K562 (cell line): ENCODE results near the gene PPP1R15A. TPM values are rescaled to one million over a fixed set of nuclear protein-coding genes. Genes with fewer than 3 reads are reported as not detected.

Source experiments
- ATAC-seq: fragments of 200-7000 bp; cut with Tn5 transposase; 3 replicates; pipeline ENCODE4 v1.9.1; 2020; ENCODE audit warnings: moderate library complexity
- BruUV-seq: library from RNA; stranded (reverse); fragments of 400-500 nt; replicated peaks from 2 replicates; lab custom pipeline; 2021; lab: Mats Ljungman, UMichigan
- CTCF ChIA-PET: fragments of 300-600 bp; formaldehyde crosslinking; extraction: SDS; loops from one replicate; lab custom pipeline; 2021; ENCODE audit warnings: low intra/inter-chr PET ratio; lab: Yijun Ruan, JAX
- POLR2A ChIA-PET: fragments of 300-600, 350-650 bp; sonication (Branson Sonifier 250); formaldehyde crosslinking; extraction: SDS; loops from one replicate; lab custom pipeline; 2021; ENCODE audit warnings: antibody characterized with exemption, inconsistent platforms; lab: Yijun Ruan, JAX
- DNase-seq, 4 experiments: peaks; one replicate each; pipeline versions ENCODE4 v3.0.0 to v3.0.0-alpha.2; 2011 to 2018; ENCODE audit warnings: low spot score in 3 of 4, mixed read lengths in 3 of 4; ENCODE audit errors: extremely low read depth in 1 of 4
- FAIRE-seq: peaks from 2 replicates; lab custom pipeline; 2011; peaks lifted over from hg19 to GRCh38; lab: Jason Lieb, UNC
- H2AFZ ChIP-seq: 2 replicates; pipeline ENCODE4 v1.6.0; 2011; ENCODE audit warnings: low read depth, low read length, control low read depth, inconsistent platforms
- H3K27ac ChIP-seq: fragments of 200-600 bp; 3 replicates; pipeline ENCODE4 v1.8.0; 2011; ENCODE audit warnings: low read depth, mild to moderate bottlenecking, control low read depth, inconsistent platforms, low read length, moderate library complexity, mixed read lengths; ENCODE audit errors: extremely low read depth
- H3K27me3 ChIP-seq, 2 experiments: fragments of 300-600 bp in 1 of 2; 2 replicates in 1 of 2; 3 replicates in 1 of 2; pipeline versions ENCODE4 v1.6.0 to v1.8.0; 2011; ENCODE audit warnings: inconsistent platforms in 2 of 2, low read length in 2 of 2, mild to moderate bottlenecking in 1 of 2, mixed read lengths in 1 of 2, moderate library complexity in 1 of 2; ENCODE audit not compliant: control insufficient read depth in 2 of 2, insufficient read depth in 2 of 2
- H3K36me3 ChIP-seq: fragments of 300-600 bp; 3 replicates; pipeline ENCODE4 v1.8.0; 2011; ENCODE audit warnings: mild to moderate bottlenecking, low read length, inconsistent platforms; ENCODE audit not compliant: control insufficient read depth, insufficient read depth
- H3K4me1 ChIP-seq, 2 experiments: fragments of 200-600 bp in 1 of 2; replicated peaks in 1 of 2; 2 replicates in 1 of 2; 3 replicates in 1 of 2; pipeline versions ENCODE4 v1.5.1 to v1.8.0; 2011; ENCODE audit warnings: inconsistent platforms in 2 of 2, low read length in 2 of 2, mild to moderate bottlenecking in 1 of 2, mixed read lengths in 1 of 2, moderate library complexity in 1 of 2; ENCODE audit not compliant: control insufficient read depth in 2 of 2, insufficient read depth in 2 of 2
- H3K4me2 ChIP-seq: 2 replicates; pipeline ENCODE4 v1.6.1; 2011; ENCODE audit warnings: low read length, control low read depth, inconsistent platforms, mixed read lengths; ENCODE audit not compliant: insufficient read depth
- H3K4me3 ChIP-seq: fragments of 200-600 bp; sonication (generic), shearing (Covaris generic); 2 replicates; pipeline ENCODE4 v1.5.1; 2016; ENCODE audit warnings: control low read depth, inconsistent platforms
- H3K79me2 ChIP-seq: fragments of 200-600 bp; 3 replicates; pipeline ENCODE4 v1.8.0; 2011; ENCODE audit warnings: low read length, inconsistent platforms; ENCODE audit not compliant: control insufficient read depth, insufficient read depth
- H3K9ac ChIP-seq, 2 experiments: 2 replicates each; pipeline versions ENCODE4 v1.6.0 to v1.6.1; 2011; ENCODE audit warnings: low read depth in 2 of 2, low read length in 2 of 2, control low read depth in 1 of 2, inconsistent platforms in 1 of 2, mild to moderate bottlenecking in 1 of 2, mixed read lengths in 1 of 2; ENCODE audit not compliant: insufficient read depth in 1 of 2
- H3K9me1 ChIP-seq: one replicate; pipeline ENCODE4 v1.6.0; 2011; ENCODE audit warnings: inconsistent platforms, mild to moderate bottlenecking, low read length, moderate library complexity; ENCODE audit not compliant: control insufficient read depth, insufficient read depth
- H3K9me3 ChIP-seq: replicated peaks from 2 replicates; pipeline ENCODE4 v1.5.1; 2011; ENCODE audit warnings: low read depth, low read length, inconsistent platforms; ENCODE audit not compliant: control insufficient read depth, insufficient read depth
- H4K20me1 ChIP-seq: replicated peaks from 2 replicates; pipeline ENCODE4 v1.6.1; 2011; ENCODE audit warnings: low read length, inconsistent platforms, mixed read lengths; ENCODE audit not compliant: control insufficient read depth, insufficient read depth
- CHD4 ChIP-seq: fragments of 200-600 bp; sonication (generic); IDR thresholded peaks from 3 replicates; pipeline ENCODE4 v1.6.1; 2012; ENCODE audit warnings: low read depth, mild to moderate bottlenecking, mixed read lengths, low read length, inconsistent platforms; ENCODE audit not compliant: insufficient read depth, insufficient replicate concordance, poor library complexity, severe bottlenecking
- E2F6 ChIP-seq, 2 experiments: IDR thresholded peaks; 2 replicates each; pipeline ENCODE4 v1.6.1; 2011; ENCODE audit warnings: borderline replicate concordance in 1 of 2, control low read depth in 1 of 2, low read depth in 1 of 2, low read length in 1 of 2, mild to moderate bottlenecking in 1 of 2, mixed read lengths in 1 of 2, moderate library complexity in 1 of 2; ENCODE audit not compliant: insufficient read depth in 1 of 2, insufficient read length in 1 of 2, poor library complexity in 1 of 2, severe bottlenecking in 1 of 2; ENCODE audit errors: extremely low read depth in 1 of 2
- GATA2 ChIP-seq: sonication (generic); formaldehyde crosslinking; IDR thresholded peaks from 2 replicates; pipeline ENCODE4 v1.4.0; 2020; ENCODE audit warnings: mild to moderate bottlenecking, missing genetic modification reagents
- MTA3 ChIP-seq: fragments of 450-650 bp; formaldehyde crosslinking; IDR thresholded peaks from 2 replicates; pipeline ENCODE4 v1.6.1; 2017; ENCODE audit warnings: mild to moderate bottlenecking, borderline replicate concordance
- NCOA1 ChIP-seq: fragments of 450-650 bp; IDR thresholded peaks from 2 replicates; pipeline ENCODE4 v1.6.1; 2016; ENCODE audit warnings: low read depth
- RBM25 ChIP-seq: fragments of 200-400 bp; formaldehyde crosslinking; IDR thresholded peaks from 2 replicates; pipeline ENCODE4 v1.6.1; 2018; ENCODE audit warnings: low read length, low read depth, moderate library complexity; ENCODE audit not compliant: severe bottlenecking
- RFX5 ChIP-seq: IDR thresholded peaks from 2 replicates; pipeline ENCODE4 v1.6.1; 2011; ENCODE audit warnings: low read depth, mild to moderate bottlenecking, improper control_type of control experiment, low read length
- STAG1 ChIP-seq: sonication (generic); formaldehyde crosslinking; IDR thresholded peaks from 2 replicates; pipeline ENCODE4 v1.5.0; 2020; ENCODE audit warnings: missing genetic modification reagents, borderline replicate concordance
- ZBTB7A ChIP-seq: IDR thresholded peaks from 2 replicates; pipeline ENCODE4 v1.6.1; 2011; ENCODE audit warnings: low read depth, mild to moderate bottlenecking, low read length, moderate library complexity, borderline replicate concordance; ENCODE audit not compliant: control insufficient read depth
- ZFX ChIP-seq: sonication (generic); formaldehyde crosslinking; IDR thresholded peaks from 2 replicates; pipeline ENCODE4 v1.8.0; 2022; ENCODE audit warnings: mild to moderate bottlenecking, missing genetic modification reagents, moderate library complexity
- ZKSCAN1 ChIP-seq: fragments of 150-350 bp; IDR thresholded peaks from 2 replicates; pipeline ENCODE4 v1.6.1; 2016; ENCODE audit warnings: low read depth, low read length
- ZNF143 ChIP-seq: sonication (generic); formaldehyde crosslinking; IDR thresholded peaks from 2 replicates; pipeline ENCODE4 v1.9.0; 2022; ENCODE audit warnings: mild to moderate bottlenecking, missing genetic modification reagents
- ZNF174 ChIP-seq: fragments of 250-450 bp; sonication (Bioruptor Pico); IDR thresholded peaks from 2 replicates; pipeline ENCODE4 v1.4.0; 2020; ENCODE audit warnings: mild to moderate bottlenecking
- WGBS: fragments of 100-300 bp; shearing (Covaris generic); methylation state at CpG from one replicate; pipeline ENCODE4 v1.1.6; 2016; ENCODE audit warnings: low coverage, mixed read lengths; ENCODE audit not compliant: insufficient coverage; ENCODE audit errors: missing lambda C conversion rate; 5-methylcytosine and 5-hydroxymethylcytosine counted together
- in situ Hi-C: fragments of 300-500 bp; cut with MboI; formaldehyde crosslinking; loops from 4 replicates; pipeline ENCODE4 v1.15.0; 2018; ENCODE audit warnings: inconsistent platforms, mixed read lengths
- intact Hi-C: fragments of 100-400 bp; cut with micrococcal nuclease; formaldehyde crosslinking; loops from 2 replicates; pipeline ENCODE4 v1.14.2; 2022
- polyA plus RNA-seq, 8 experiments: library from polyadenylated mRNA; depleted of rRNA in 4 of 8; stranded (reverse) in 5 of 8; unstranded in 3 of 8; fragments of >200 nt; fragmentation: Nextera tagmentation in 2 of 8; fragmentation: Illumina TruSeq in 1 of 8; extraction: Ambion mirVana in 2 of 8; extraction: Trizol in 1 of 8; gene quantifications; 2 replicates each; pipeline versions ENCODE4 v1.2.1 to v1.2.3, GENCODE V29; 2011 to 2014; ENCODE audit warnings: inconsistent platforms in 1 of 8, missing spikeins in 1 of 8
- total RNA-seq, 7 experiments: library from RNA; depleted of rRNA in 6 of 7; stranded (reverse); fragments of >200 nt in 6 of 7; fragmentation: Illumina TruSeq in 2 of 7; extraction: Trizol in 2 of 7; gene quantifications; 2 replicates each; pipeline versions ENCODE4 v1.2.1 to v1.2.3, GENCODE V29; 2011 to 2021; ENCODE audit warnings: low replicate concordance in 1 of 7
- TF ChIP-seq, protein P1 (sequence below): fragments of 450-650 bp; IDR thresholded peaks from 2 replicates; pipeline ENCODE4 v1.6.1; 2016
- TF ChIP-seq, protein P2 (sequence below): sonication (generic); formaldehyde crosslinking; IDR thresholded peaks from 2 replicates; pipeline ENCODE4 v1.9.0; 2022; ENCODE audit warnings: mild to moderate bottlenecking, missing genetic modification reagents

Gene PPP1R15A
- total and polyA plus RNA-seq, 9 of the 15 experiments (the other 6 are each of a cell fraction or from before 2014, with no cell fraction given), result 0.42 to 73.7 (median 44.0) TPM

- peak in 1 of 2 experiments; percentile 30 for TF ChIP-seq E2F6 (IDR thresholded peaks at IDR 0.05; ENCODE audit: borderline replicate concordance in 1 of 2, extremely low read depth in 1 of 2, insufficient read depth in 1 of 2, insufficient read length in 1 of 2, low read depth in 1 of 2, low read length in 1 of 2, poor library complexity in 1 of 2, severe bottlenecking in 1 of 2)
- TF ChIP-seq, protein P1, sequence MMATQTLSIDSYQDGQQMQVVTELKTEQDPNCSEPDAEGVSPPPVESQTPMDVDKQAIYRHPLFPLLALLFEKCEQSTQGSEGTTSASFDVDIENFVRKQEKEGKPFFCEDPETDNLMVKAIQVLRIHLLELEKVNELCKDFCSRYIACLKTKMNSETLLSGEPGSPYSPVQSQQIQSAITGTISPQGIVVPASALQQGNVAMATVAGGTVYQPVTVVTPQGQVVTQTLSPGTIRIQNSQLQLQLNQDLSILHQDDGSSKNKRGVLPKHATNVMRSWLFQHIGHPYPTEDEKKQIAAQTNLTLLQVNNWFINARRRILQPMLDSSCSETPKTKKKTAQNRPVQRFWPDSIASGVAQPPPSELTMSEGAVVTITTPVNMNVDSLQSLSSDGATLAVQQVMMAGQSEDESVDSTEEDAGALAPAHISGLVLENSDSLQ, result peak; percentile 76
- TF ChIP-seq ZBTB7A, result peak; percentile 84
- TF ChIP-seq ZKSCAN1, result 0 out of 2 replicates have a peak, but pooled peaks have one; percentile 25
Observed at GRCh38 chr19:48835734-48836088, 36.5 kb upstream of the PPP1R15A start (continued).

DNA sequence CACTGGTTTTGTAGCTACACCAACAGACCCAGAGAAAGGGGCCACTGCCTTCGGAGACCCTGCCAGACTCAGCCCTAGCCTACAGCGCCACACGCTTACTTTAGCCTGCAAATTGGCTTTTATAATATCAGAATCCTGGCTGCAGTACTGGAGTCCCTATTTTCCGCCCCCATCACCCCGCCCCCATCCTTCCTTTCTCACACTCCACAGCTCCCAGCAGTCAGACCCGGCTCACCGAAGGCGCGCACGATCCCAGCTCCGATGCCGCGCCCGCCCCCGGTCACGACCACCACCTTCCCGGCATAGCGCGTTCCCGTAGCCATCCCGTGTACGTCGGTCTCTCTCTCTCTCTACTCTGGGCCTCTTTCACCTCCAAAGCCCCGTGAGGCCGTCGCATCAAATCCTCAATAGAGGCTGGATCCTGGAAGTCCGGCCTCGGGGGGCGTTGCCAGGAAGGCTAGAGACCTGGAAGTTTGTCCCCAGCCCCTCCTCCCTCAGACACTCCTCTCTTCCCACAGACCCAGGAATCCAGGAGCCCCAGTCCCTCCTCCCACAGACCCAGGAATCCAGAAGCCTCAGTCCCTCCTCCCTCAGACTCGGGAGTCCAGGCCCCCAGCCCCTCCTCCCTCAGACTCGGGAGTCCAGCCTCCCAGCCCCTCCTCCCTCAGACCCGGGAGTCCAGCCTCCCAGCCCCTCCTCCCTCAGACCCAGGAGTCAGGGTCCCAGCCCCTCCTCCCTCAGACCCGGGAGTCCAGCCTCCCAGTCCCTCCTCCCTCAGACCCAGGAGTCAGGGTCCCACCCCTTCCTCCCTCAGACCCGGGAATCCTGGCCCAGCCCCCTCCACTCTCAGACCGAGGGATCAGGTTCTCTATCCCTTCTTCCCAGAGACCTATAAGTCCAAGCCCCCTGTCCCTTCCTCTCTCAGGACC, 35.9 kb upstream of the PPP1R15A start, which contains the start of gene HSD17B14:
Gene HSD17B14 (minus strand): TSS at position 403 of the 929 bp plus-strand sequence. CDS start 80 bp downstream, at position 323.
- H3K36me3 ChIP-seq, result no peaks in the 10 kb centered on the region; the same call in 1 of the 3 replicates
- no peaks in the 10 kb centered on the region for H3K9me3 ChIP-seq
- peak within 1 kb of the TSS; percentile 52; the same call in 1 of the 2 replicates for H3K4me2 ChIP-seq
- CTCF ChIA-PET, result interaction anchor here (0.6 to 2.7 kb wide), 9 partner anchors 19 to 191 kb away, joined by 3 to 28 read pairs (median 4); partner anchors contain the start of gene CA11
- H3K4me1 ChIP-seq, result peaks cover 8 to 38% of the 10 kb centered on the region in 2 experiments
- H2AFZ ChIP-seq, result peak within 1 kb of the TSS; percentile 99
- DNase-seq, result peak in 2 of 4 experiments; percentile 29 to 33
- FAIRE-seq, result no peak
- intact Hi-C loops (no loop called here), in situ Hi-C loops (loop anchor here (5.0 kb wide), 1 partner anchor 194 kb away; no protein-coding TSS in a partner anchor)
- no peak within 1 kb of the TSS for H3K4me3 ChIP-seq
- no peaks in the 10 kb centered on the region for H3K27me3 ChIP-seq
- peak within 1 kb of the TSS; percentile 59 to 84 for H3K9ac ChIP-seq
- peak; percentile 37 for ATAC-seq
- H4K20me1 ChIP-seq, result no peaks in the 10 kb centered on the region
- no peaks in the 10 kb centered on the region for H3K79me2 ChIP-seq
- POLR2A ChIA-PET, result interaction anchor here (0.5 to 1.7 kb wide), 2 partner anchors 21 to 132 kb away, joined by 3 to 6 read pairs; no protein-coding TSS in a partner anchor
- WGBS, result 84% methylated on average over 26 of the region's 35 CpGs
- no TSS peak for BruUV-seq
- peaks cover 4% of the 10 kb centered on the region for H3K9me1 ChIP-seq
- peak within 1 kb of the TSS; percentile 82 for H3K27ac ChIP-seq
- TF ChIP-seq, protein P2, sequence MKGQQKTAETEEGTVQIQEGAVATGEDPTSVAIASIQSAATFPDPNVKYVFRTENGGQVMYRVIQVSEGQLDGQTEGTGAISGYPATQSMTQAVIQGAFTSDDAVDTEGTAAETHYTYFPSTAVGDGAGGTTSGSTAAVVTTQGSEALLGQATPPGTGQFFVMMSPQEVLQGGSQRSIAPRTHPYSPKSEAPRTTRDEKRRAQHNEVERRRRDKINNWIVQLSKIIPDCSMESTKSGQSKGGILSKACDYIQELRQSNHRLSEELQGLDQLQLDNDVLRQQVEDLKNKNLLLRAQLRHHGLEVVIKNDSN (CRISPR knock-in tag), result no peak
- 0 out of 2 replicates have a peak, but pooled peaks have one; percentile 14 for TF ChIP-seq MTA3
- TF ChIP-seq ZNF174, result no peak
- TF ChIP-seq ZFX, result peak; percentile 33; the same call in 1 of the 2 replicates
- TF ChIP-seq NCOA1, result 0 out of 2 replicates have a peak, but pooled peaks have one; percentile 3
- TF ChIP-seq ZNF143 (CRISPR knock-in tag), result no peak
- TF ChIP-seq CHD4, result no peak
- no peak for TF ChIP-seq RBM25
- TF ChIP-seq RFX5, result no peak
- TF ChIP-seq STAG1, result peak; percentile 3; the same call in 1 of the 2 replicates
- no peak for TF ChIP-seq GATA2 (CRISPR knock-in tag)
